Mesothelial cell of epicardium (in vitro differentiated cells): ENCODE measurements around the gene SLC35D3. TPM values are rescaled to one million over a fixed set of nuclear protein-coding genes. Genes with fewer than 3 reads are reported as not detected.

Experiments
- DNase-seq, 2 experiments: peaks; one replicate each; pipeline ENCODE4 v3.0.0; 2021; ENCODE audit warnings: low spot score in 2 of 2; ENCODE audit not compliant: unreplicated experiment in 2 of 2
- H3K27ac Mint-ChIP-seq: 2 replicates; pipeline ENCODE4 v1.8.0; 2021; ENCODE audit warnings: mixed read lengths
- H3K27me3 Mint-ChIP-seq: 2 replicates; pipeline ENCODE4 v1.8.0; 2021; ENCODE audit warnings: low read depth, mixed read lengths
- H3K36me3 Mint-ChIP-seq: 2 replicates; pipeline ENCODE4 v1.8.0; 2021; ENCODE audit warnings: mixed read lengths
- H3K4me1 Mint-ChIP-seq: 2 replicates; pipeline ENCODE4 v1.8.0; 2021; ENCODE audit warnings: mixed read lengths
- H3K4me3 Mint-ChIP-seq: 2 replicates; pipeline ENCODE4 v1.8.0; 2021; ENCODE audit warnings: mild to moderate bottlenecking, moderate library complexity, mixed read lengths
- H3K9me3 Mint-ChIP-seq: 2 replicates; pipeline ENCODE4 v1.8.0; 2021; ENCODE audit warnings: mixed read lengths
- CTCF ChIP-seq: fragments of 200-600 bp; sonication (generic); IDR thresholded peaks from one replicate; pipeline ENCODE4 v1.5.0; 2021; ENCODE audit warnings: antibody characterized with exemption; ENCODE audit not compliant: unreplicated experiment
- total RNA-seq: library from RNA; stranded (reverse); gene quantifications from 3 replicates; pipeline ENCODE4 v1.2.1, GENCODE V29; 2021

Gene SLC35D3
- total RNA-seq, 1 donor from 2014 or later, result not detected

- peaks cover 6% of the 10 kb centered on the region for H3K4me1 Mint-ChIP-seq
- no peak for DNase-seq
- TF ChIP-seq CTCF, result no peak
Observed at GRCh38 chr6:136962661-136963060, 40.6 kb downstream of the SLC35D3 start.

GRCh38 chr6:136963259-136963658 lies 41.2 kb downstream of the SLC35D3 start:
- no peaks in the 10 kb centered on the region for H3K9me3 Mint-ChIP-seq
- peaks cover 5% of the 10 kb centered on the region for H3K27me3 Mint-ChIP-seq
- no peaks in the 10 kb centered on the region for H3K36me3 Mint-ChIP-seq
- DNase-seq, result no peak
- peaks cover 7% of the 10 kb centered on the region for H3K4me1 Mint-ChIP-seq
- no peak overlapping the region for H3K4me3 Mint-ChIP-seq
- TF ChIP-seq CTCF, result no peak
- H3K27ac Mint-ChIP-seq, result no peak overlapping the region

More at GRCh38 chr6:136962661-136963060, 40.6 kb downstream of the SLC35D3 start:
- H3K9me3 Mint-ChIP-seq, result no peaks in the 10 kb centered on the region
- no peaks in the 10 kb centered on the region for H3K36me3 Mint-ChIP-seq
- no peak overlapping the region for H3K27ac Mint-ChIP-seq
- H3K4me3 Mint-ChIP-seq, result no peak overlapping the region
- H3K27me3 Mint-ChIP-seq, result peaks cover 5% of the 10 kb centered on the region

- Mint-ChIP-seq H3K27me3 (peaks cover 2% of the 10 kb centered on the region), H3K27ac (no peak overlapping the region), H3K36me3 (no peaks in the 10 kb centered on the region), H3K4me3 (no peak overlapping the region), H3K9me3 (no peaks in the 10 kb centered on the region), H3K4me1 (peaks cover 8% of the 10 kb centered on the region)
- no peak for DNase-seq
- TF ChIP-seq CTCF, result no peak
Observed at GRCh38 chr6:136964398-136964797, 42.3 kb downstream of the SLC35D3 start.

- Mint-ChIP-seq H3K9me3 (no peaks in the 10 kb centered on the region), H3K27me3 (peaks cover 2% of the 10 kb centered on the region), H3K4me1 (peaks cover 4% of the 10 kb centered on the region)
Observed at GRCh38 chr6:136967876-136968752, 46.0 kb downstream of the SLC35D3 start.

GRCh38 chr6:136968837-136969236 lies 46.7 kb downstream of the SLC35D3 start:
- no peak for TF ChIP-seq CTCF
- peaks cover 2% of the 10 kb centered on the region for H3K27me3 Mint-ChIP-seq
- peaks cover 4% of the 10 kb centered on the region for H3K4me1 Mint-ChIP-seq
- DNase-seq, result no peak
- H3K4me3 Mint-ChIP-seq, result no peak overlapping the region
- H3K27ac Mint-ChIP-seq, result no peak overlapping the region
- no peaks in the 10 kb centered on the region for H3K36me3 Mint-ChIP-seq
- no peaks in the 10 kb centered on the region for H3K9me3 Mint-ChIP-seq

More at GRCh38 chr6:136967876-136968752, 46.0 kb downstream of the SLC35D3 start:
- Mint-ChIP-seq H3K4me3 (no peak overlapping the region), H3K27ac (no peak overlapping the region), H3K36me3 (no peaks in the 10 kb centered on the region)
- peak in 1 of 2 experiments; percentile 65 for DNase-seq
- TF ChIP-seq CTCF, result no peak
